Gastroesophageal sphincter (tissue), 3 donors: ENCODE measurements around the gene PTCH2.

Experiments
- CTCF ChIP-seq, 4 experiments: fragments of 200-600 bp in 2 of 4; fragments of 450-650 bp in 2 of 4; sonication (generic) in 1 of 4; IDR thresholded peaks; one replicate each; pipeline ENCODE4 v1.5.1; 2017 to 2019; ENCODE audit warnings: antibody characterized with exemption in 4 of 4, mild to moderate bottlenecking in 2 of 4, moderate library complexity in 2 of 4
- POLR2A ChIP-seq, 2 donors: fragments of 450-650 bp; IDR thresholded peaks; one replicate each; pipeline ENCODE4 v1.6.1; 2017; ENCODE audit warnings: antibody characterized with exemption in 2 of 2, mild to moderate bottlenecking in 2 of 2, moderate library complexity in 1 of 2
- POLR2AphosphoS5 ChIP-seq: sonication (generic); formaldehyde crosslinking; IDR thresholded peaks from one replicate; pipeline ENCODE4 v1.6.1; 2017; ENCODE audit warnings: antibody characterized with exemption

GRCh38 chr1:44803062-44803311 is 40.1 kb downstream of the PTCH2 start:
- TF ChIP-seq POLR2A (IDR thresholded peaks at IDR 0.05) (no peak), CTCF (IDR thresholded peaks at IDR 0.05) (no peak), POLR2AphosphoS5 (no peak)
